Gastrocnemius medialis (tissue), 4 donors: ENCODE results near the gene CD300LG. TPM values are rescaled to one million over a fixed set of nuclear protein-coding genes. Genes with fewer than 3 reads are reported as not detected.

Source experiments
- ATAC-seq, 2 donors: fragments of 150-250 bp; one replicate each; pipeline ENCODE4 v1.9.1; 2016
- DNase-seq, 2 donors: peaks; one replicate each; pipeline ENCODE4 v3.0.0-alpha.2; 2019
- H3K27ac ChIP-seq, 4 donors: fragments of 200-600 bp; sonication (generic); 1 replicate in 1 of 4; 2 replicates in 3 of 4; pipeline ENCODE4 v1.5.1; 2016 to 2018; ENCODE audit warnings: mild to moderate bottlenecking in 2 of 4, moderate library complexity in 1 of 4
- H3K27me3 ChIP-seq, 3 donors: fragments of 200-600 bp; sonication (generic) in 2 of 3; 1 replicate in 1 of 3; 2 replicates in 2 of 3; pipeline versions ENCODE4 v1.5.1 to v1.6.0; 2016 to 2019; ENCODE audit warnings: mild to moderate bottlenecking in 1 of 3, moderate library complexity in 1 of 3
- H3K36me3 ChIP-seq, 2 donors: fragments of 200-600 bp; sonication (generic) in 1 of 2; one replicate each; pipeline ENCODE4 v1.5.1; 2017 to 2018
- H3K4me1 ChIP-seq, 2 donors: fragments of 200-600 bp; sonication (generic) in 1 of 2; one replicate each; pipeline ENCODE4 v1.5.1; 2016 to 2017; ENCODE audit warnings: mild to moderate bottlenecking in 2 of 2
- H3K4me3 ChIP-seq, 4 donors: fragments of 200-600 bp; sonication (generic) in 3 of 4; 1 replicate in 1 of 4; 2 replicates in 3 of 4; pipeline ENCODE4 v1.5.1; 2016 to 2019; ENCODE audit warnings: mild to moderate bottlenecking in 2 of 4
- H3K9me3 ChIP-seq, 3 donors: fragments of 200-600 bp; sonication (generic) in 2 of 3; 1 replicate in 1 of 3; 2 replicates in 2 of 3; pipeline ENCODE4 v1.5.1; 2016 to 2019
- CTCF ChIP-seq, 5 experiments: fragments of 450-650 bp in 3 of 5; fragments of 200-600 bp in 2 of 5; sonication (generic) in 2 of 5; IDR thresholded peaks in 4 of 5; conservative IDR thresholded peaks in 1 of 5; 1 replicate in 4 of 5; 2 replicates in 1 of 5; pipeline ENCODE4 v1.5.1; 2016 to 2019; ENCODE audit warnings: antibody characterized with exemption in 5 of 5, mild to moderate bottlenecking in 3 of 5, moderate library complexity in 3 of 5
- POLR2A ChIP-seq, 2 donors: fragments of 450-650 bp; IDR thresholded peaks; one replicate each; pipeline ENCODE4 v1.6.1; 2017; ENCODE audit warnings: antibody characterized with exemption in 2 of 2, mild to moderate bottlenecking in 2 of 2, moderate library complexity in 2 of 2
- in situ Hi-C, 4 donors: fragments of 200-750 bp; cut with MboI; loops; one replicate each; pipeline versions ENCODE4 v1.15.0 to v1.8.0; 2017; ENCODE audit warnings: low sequenced_read_pairs in 4 of 4
- intact Hi-C: fragments of 100-400 bp; cut with DNase I; formaldehyde crosslinking; loops from one replicate; pipeline ENCODE4 v1.15.1; 2023; ENCODE audit warnings: low total_unique reads
- total RNA-seq, 4 donors: library from RNA; depleted of rRNA; stranded (reverse); fragments of >200 nt; gene quantifications; one replicate each; pipeline versions ENCODE4 v1.1.0 to v1.2.3, GENCODE V29; 2016

The CD300LG gene
- total RNA-seq, 4 donors from 2014 or later, result 18.4 to 28.2 (median 20.8) TPM

GRCh38 chr17:43898446-43898845 is 51.5 kb downstream of the CD300LG start:
- no peak overlapping the region for H3K4me3 ChIP-seq
- TF ChIP-seq POLR2A (IDR thresholded peaks at IDR 0.05), result no peak
- TF ChIP-seq CTCF (IDR thresholded peaks at IDR 0.05 in 4 of 5, conservative IDR thresholded peaks at IDR 0.05 in 1 of 5), result no peak
- ATAC-seq (no peak), DNase-seq (no peak)
- intact Hi-C loops, result no loop called here
- in situ Hi-C loops, result no loop called here
- H3K4me1 ChIP-seq, result peaks cover 3 to 11% of the 10 kb centered on the region in 2 donors
- H3K36me3 ChIP-seq, result no peaks in the 10 kb centered on the region
- H3K9me3 ChIP-seq, result no peaks in the 10 kb centered on the region
- H3K27me3 ChIP-seq, result peaks cover 2 to 7% (median 3%) of the 10 kb centered on the region in 3 donors
- no peak overlapping the region for H3K27ac ChIP-seq

- peaks cover 18 to 22% (median 21%) of the 10 kb centered on the region in 3 donors for H3K27me3 ChIP-seq
- peak; percentile 66 to 67 for DNase-seq
- H3K27ac ChIP-seq, result no peak overlapping the region
- no peaks in the 10 kb centered on the region for H3K36me3 ChIP-seq
- in situ Hi-C loops, result loop anchor here in 1 of 4 donors (25.0 kb wide), 1 partner anchor 262 kb away; the partner anchor contains the start of gene ASB16
- no peaks in the 10 kb centered on the region for H3K9me3 ChIP-seq
- H3K4me3 ChIP-seq, result peak overlapping the region; percentile 38 to 66 (median 57)
- TF ChIP-seq POLR2A (IDR thresholded peaks at IDR 0.05), result no peak
- no peak for TF ChIP-seq CTCF (IDR thresholded peaks at IDR 0.05 in 4 of 5, conservative IDR thresholded peaks at IDR 0.05 in 1 of 5)
- intact Hi-C loops, result no loop called here
- H3K4me1 ChIP-seq, result peaks cover 3 to 14% of the 10 kb centered on the region in 2 donors
- ATAC-seq, result peak; percentile 92 to 94
Measured at GRCh38 chr17:43900183-43900857, 53.3 kb downstream of the CD300LG start.

- ATAC-seq (peak in 1 of 2 donors; percentile 11), DNase-seq (no peak)
- H3K27me3 ChIP-seq, result peaks cover 25 to 30% (median 29%) of the 10 kb centered on the region in 3 donors
- no peaks in the 10 kb centered on the region for H3K9me3 ChIP-seq
- intact Hi-C loops, result no loop called here
- H3K27ac ChIP-seq, result no peak overlapping the region
- peaks cover 10 to 22% of the 10 kb centered on the region in 2 donors for H3K4me1 ChIP-seq
- H3K4me3 ChIP-seq, result peak overlapping the region; percentile 38 to 66 (median 57)
- TF ChIP-seq POLR2A (IDR thresholded peaks at IDR 0.05) (no peak), CTCF (IDR thresholded peaks at IDR 0.05 in 4 of 5, conservative IDR thresholded peaks at IDR 0.05 in 1 of 5) (no peak)
- in situ Hi-C loops, result loop anchor here in 1 of 4 donors (25.0 kb wide), 1 partner anchor 261 kb away; the partner anchor contains the start of gene ASB16
- no peaks in the 10 kb centered on the region for H3K36me3 ChIP-seq
Measured at GRCh38 chr17:43900858-43901754, 54.1 kb downstream of the CD300LG start.

GRCh38 chr17:43901861-43902589 is 55.0 kb downstream of the CD300LG start:
- peaks cover 30 to 39% (median 38%) of the 10 kb centered on the region in 3 donors for H3K27me3 ChIP-seq
- DNase-seq, result no peak
- TF ChIP-seq CTCF (IDR thresholded peaks at IDR 0.05 in 4 of 5, conservative IDR thresholded peaks at IDR 0.05 in 1 of 5) (no peak), POLR2A (IDR thresholded peaks at IDR 0.05) (no peak)
- H3K27ac ChIP-seq, result no peak overlapping the region
- in situ Hi-C loops (loop anchor here in 1 of 4 donors (25.0 kb wide), 1 partner anchor 260 kb away; the partner anchor contains the start of gene ASB16), intact Hi-C loops (no loop called here)
- no peaks in the 10 kb centered on the region for H3K9me3 ChIP-seq
- ATAC-seq, result no peak
- peaks cover 10 to 31% of the 10 kb centered on the region in 2 donors for H3K4me1 ChIP-seq
- H3K4me3 ChIP-seq, result no peak overlapping the region
- no peaks in the 10 kb centered on the region for H3K36me3 ChIP-seq
